ENCODE data around the gene DZIP1L.

DZIP1L gene

GRCh38 chr3:138140940-138141339 lies 25.5 kb upstream of the DZIP1L start:
- no peak for DNase-seq
- H3K36me3 ChIP-seq = no peaks in the 10 kb centered on the region
- no peak overlapping the region for H3K4me3 ChIP-seq (ENCODE audit: low read depth, low read length)
- H3K27me3 ChIP-seq = peaks cover 2% of the 10 kb centered on the region; the same call in 1 of the 2 replicates
- H3K9me3 ChIP-seq = no peaks in the 10 kb centered on the region
- no peaks in the 10 kb centered on the region for H3K4me1 ChIP-seq
- TF ChIP-seq CTCF (IDR thresholded peaks at IDR 0.05; ENCODE audit: low read depth, low read length) = no peak

- Histone ChIP-seq H3K4me1 (no peaks in the 10 kb centered on the region), H3K4me3 (ENCODE audit: low read depth, low read length) (no peak overlapping the region), H3K36me3 (no peaks in the 10 kb centered on the region), H3K27me3 (no peaks in the 10 kb centered on the region; the same call in 1 of the 2 replicates), H3K9me3 (no peaks in the 10 kb centered on the region)
- TF ChIP-seq CTCF (IDR thresholded peaks at IDR 0.05; ENCODE audit: low read depth, low read length) = no peak
- DNase-seq = no peak
Measured at GRCh38 chr3:138139691-138140090, 24.3 kb upstream of the DZIP1L start.

- Histone ChIP-seq H3K4me3 (ENCODE audit: low read depth, low read length) (no peak overlapping the region), H3K9me3 (no peaks in the 10 kb centered on the region), H3K27me3 (no peaks in the 10 kb centered on the region), H3K36me3 (no peaks in the 10 kb centered on the region), H3K4me1 (no peaks in the 10 kb centered on the region)
- no peak for TF ChIP-seq CTCF (IDR thresholded peaks at IDR 0.05; ENCODE audit: low read depth, low read length)
- no peak for DNase-seq
Measured at GRCh38 chr3:138137861-138138260, 22.5 kb upstream of the DZIP1L start.

GRCh38 chr3:138136201-138136600 lies 20.8 kb upstream of the DZIP1L start:
- no peaks in the 10 kb centered on the region for H3K4me1 ChIP-seq
- no peaks in the 10 kb centered on the region for H3K9me3 ChIP-seq
- no peaks in the 10 kb centered on the region for H3K36me3 ChIP-seq
- no peak for TF ChIP-seq CTCF (IDR thresholded peaks at IDR 0.05; ENCODE audit: low read depth, low read length)
- no peaks in the 10 kb centered on the region for H3K27me3 ChIP-seq
- no peak overlapping the region for H3K4me3 ChIP-seq (ENCODE audit: low read depth, low read length)
- DNase-seq = no peak

GRCh38 chr3:138135833-138136194 lies 20.4 kb upstream of the DZIP1L start:
- no peaks in the 10 kb centered on the region for H3K36me3 ChIP-seq
- TF ChIP-seq CTCF (IDR thresholded peaks at IDR 0.05; ENCODE audit: low read depth, low read length) = no peak

GRCh38 chr3:138135146-138135832 lies 19.9 kb upstream of the DZIP1L start:
- no peaks in the 10 kb centered on the region for H3K27me3 ChIP-seq
- no peak for DNase-seq
- no peak for TF ChIP-seq CTCF (IDR thresholded peaks at IDR 0.05; ENCODE audit: low read depth, low read length)

More at GRCh38 chr3:138135833-138136194, 20.4 kb upstream of the DZIP1L start:
- Histone ChIP-seq H3K27me3 (no peaks in the 10 kb centered on the region), H3K4me3 (ENCODE audit: low read depth, low read length) (no peak overlapping the region), H3K9me3 (no peaks in the 10 kb centered on the region), H3K4me1 (no peaks in the 10 kb centered on the region)
- no peak for DNase-seq

More at GRCh38 chr3:138135146-138135832, 19.9 kb upstream of the DZIP1L start:
- Histone ChIP-seq H3K4me1 (no peaks in the 10 kb centered on the region), H3K9me3 (no peaks in the 10 kb centered on the region), H3K36me3 (no peaks in the 10 kb centered on the region), H3K4me3 (ENCODE audit: low read depth, low read length) (no peak overlapping the region)
